Suppressor macrophage treated with lipopolysaccharide for 4 hours (primary cell): ENCODE measurements around the gene FNDC3B.

ENCODE experiments used
- DNase-seq: peaks from one replicate; pipeline ENCODE4 v3.0.0-alpha.2; 2020

FNDC3B gene

GRCh38 chr3:172154768-172155664 lies 115.6 kb downstream of the FNDC3B start:
- DNase-seq = no peak

- DNase-seq = no peak
Observed at GRCh38 chr3:172155897-172156585, 116.7 kb downstream of the FNDC3B start.

GRCh38 chr3:172156586-172156955 lies 117.2 kb downstream of the FNDC3B start:
- DNase-seq = no peak

DNA sequence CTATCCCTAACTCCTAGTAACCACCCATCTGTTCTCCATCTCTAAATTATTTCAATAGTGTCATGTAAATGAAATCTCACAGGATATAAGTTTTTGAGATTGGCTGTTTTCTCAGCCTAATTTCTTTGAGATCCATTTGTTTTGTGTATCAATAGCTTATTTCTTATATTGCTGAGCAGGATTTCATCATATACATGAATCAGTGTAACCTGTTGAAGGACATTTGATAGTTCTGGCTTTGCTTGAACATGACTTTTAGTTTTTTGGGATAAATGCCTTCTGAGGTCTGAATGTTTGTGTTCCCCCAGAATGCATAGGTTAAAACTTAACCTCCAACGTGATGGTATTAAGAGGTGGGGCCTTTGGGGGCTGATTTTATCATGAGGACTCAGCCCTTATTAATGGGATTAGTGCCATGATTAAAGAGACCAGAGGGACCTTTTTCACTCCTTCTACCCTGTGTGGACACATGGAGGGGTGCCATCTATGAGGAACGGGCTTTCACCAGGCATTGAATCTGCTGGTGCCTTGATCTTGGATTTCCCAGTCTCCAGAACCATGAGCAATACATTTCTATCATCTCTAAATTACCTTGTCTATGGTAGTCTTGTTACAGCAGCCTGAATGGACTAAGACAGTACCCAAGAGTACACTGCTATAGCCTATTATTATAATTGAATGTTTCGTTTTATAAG lies 118.3 kb downstream of the FNDC3B start:
- no peak for DNase-seq

- no peak for DNase-seq
Observed at GRCh38 chr3:172158741-172159140, 119.4 kb downstream of the FNDC3B start.

DNA sequence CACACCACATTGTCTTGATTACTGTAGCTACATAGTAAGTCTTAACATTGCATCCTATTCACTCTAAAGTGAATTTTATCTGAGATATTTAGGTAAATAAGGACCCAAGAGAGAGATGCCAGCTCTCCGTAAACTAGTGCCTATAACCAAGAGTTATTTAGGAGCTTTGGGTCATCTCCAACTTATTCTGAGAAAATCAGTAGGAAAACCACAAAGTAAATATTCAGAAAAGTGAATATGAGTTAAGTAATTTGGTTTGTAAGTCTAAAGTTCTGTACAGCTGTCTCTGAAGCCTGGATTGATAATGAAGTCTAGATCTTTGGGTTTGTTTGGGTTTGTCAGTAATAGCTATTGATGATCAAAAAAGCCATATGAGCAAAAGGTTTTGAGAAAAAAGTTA lies 120.0 kb downstream of the FNDC3B start:
- DNase-seq = no peak

- peak; percentile 77 for DNase-seq
Observed at GRCh38 chr3:172159962-172160538, 120.7 kb downstream of the FNDC3B start.

- no peak for DNase-seq
Observed at GRCh38 chr3:172161133-172161789, 121.9 kb downstream of the FNDC3B start.

GRCh38 chr3:172161959-172162358 lies 122.6 kb downstream of the FNDC3B start:
- no peak for DNase-seq

DNA sequence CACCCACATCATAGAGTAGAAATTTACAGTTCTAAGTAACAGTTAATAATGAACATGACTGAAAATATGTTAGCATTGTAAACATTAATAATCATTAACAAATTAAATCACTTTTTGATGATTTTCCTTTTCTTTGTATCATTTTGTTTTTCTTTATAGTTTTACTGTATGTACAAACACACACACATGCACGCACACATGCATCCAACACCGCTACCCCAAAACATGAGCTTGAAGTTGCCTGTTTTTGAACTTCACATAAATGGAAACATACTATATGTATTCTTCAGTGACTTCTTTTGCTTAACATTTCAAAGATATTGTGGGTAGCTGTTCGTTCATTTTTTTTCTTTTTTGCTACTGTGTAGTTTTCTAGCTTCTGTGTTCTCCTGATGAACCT lies 123.9 kb downstream of the FNDC3B start:
- no peak for DNase-seq

DNA sequence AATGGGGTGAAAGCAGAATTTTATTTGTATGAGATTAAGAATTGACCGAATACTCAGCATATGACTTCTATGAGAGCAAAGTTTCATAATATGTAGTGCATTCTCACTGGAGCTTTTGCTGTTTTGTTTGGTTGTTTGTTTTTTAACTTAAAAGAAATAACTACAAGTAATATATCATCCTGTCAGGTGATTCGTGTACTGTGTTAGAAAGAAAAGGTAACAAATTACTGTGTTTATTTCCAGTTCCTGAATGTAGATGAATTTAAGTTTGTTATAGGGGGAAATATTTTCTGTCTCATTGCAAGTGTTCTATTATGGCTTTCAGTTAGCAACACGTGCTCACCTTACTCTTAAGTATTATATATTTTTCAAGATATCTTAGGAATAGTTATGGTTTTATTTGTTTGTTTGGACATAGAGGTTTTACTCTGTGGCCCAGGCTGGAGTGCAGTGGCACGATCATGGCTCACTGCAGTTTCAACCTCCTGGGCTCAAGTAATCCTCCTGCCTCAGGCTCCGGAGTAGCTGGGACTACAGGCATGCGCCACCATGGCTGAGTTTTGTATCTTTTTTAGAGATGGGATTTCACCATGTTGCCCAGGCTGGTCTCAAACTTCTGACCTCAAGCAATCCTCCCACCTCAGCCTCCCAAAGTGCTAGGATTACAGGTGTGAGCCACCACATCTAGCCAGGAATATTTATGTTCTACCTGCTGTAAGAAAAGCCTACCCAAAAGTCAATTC lies 125.4 kb downstream of the FNDC3B start:
- no peak for DNase-seq

GRCh38 chr3:172166261-172166660 lies 126.9 kb downstream of the FNDC3B start:
- no peak for DNase-seq

- DNase-seq = no peak
Observed at GRCh38 chr3:172166890-172167289, 127.5 kb downstream of the FNDC3B start.

GRCh38 chr3:172167892-172168648 lies 128.7 kb downstream of the FNDC3B start:
- no peak for DNase-seq

- DNase-seq = no peak
Observed at GRCh38 chr3:172170073-172170709, 130.8 kb downstream of the FNDC3B start.

GRCh38 chr3:172170841-172171240 lies 131.5 kb downstream of the FNDC3B start:
- DNase-seq = no peak

- no peak for DNase-seq
Observed at GRCh38 chr3:172171396-172172075, 132.2 kb downstream of the FNDC3B start.

- DNase-seq = no peak
Observed at GRCh38 chr3:172173316-172174254, 134.2 kb downstream of the FNDC3B start.
